ENCODE measurements around the gene TCF19. TPM values are rescaled to one million over a fixed set of nuclear protein-coding genes. Genes with fewer than 3 reads are reported as not detected.

TCF19 gene
- total RNA-seq, 1 experiment from 2014 or later = 21.4 TPM

- intact Hi-C loops (cut with micrococcal nuclease; ENCODE audit: unreplicated experiment) (no loop called here), in situ Hi-C loops (cut with HindIII; ENCODE audit: low pct_unique_long_range_greater_than_20kb, low sequenced_read_pairs) (no loop called here)
- TF ChIP-seq REST (IDR thresholded peaks at IDR 0.05; ENCODE audit: insufficient read depth in 1 of 2, low read depth in 2 of 2, low read length in 1 of 2) = no peak
- TF ChIP-seq POLR2AphosphoS5 (IDR thresholded peaks at IDR 0.05; ENCODE audit: low read depth, low read length) = no peak
- TF ChIP-seq SIN3A (IDR thresholded peaks at IDR 0.05; ENCODE audit: borderline replicate concordance, insufficient read depth, low read depth, low read length) = no peak
- TF ChIP-seq TCF7L2 (IDR thresholded peaks at IDR 0.05; ENCODE audit: low read depth, low read length) = no peak
- no peak for TF ChIP-seq CTCF (IDR thresholded peaks at IDR 0.05)
- DNase-seq (ENCODE audit: low read depth, low spot score) = no peak
- BruUV-seq (replicated peaks) = no TSS peak
- Histone ChIP-seq H3K27me3 (ENCODE audit: control insufficient read depth, insufficient read depth, low read length) (peaks cover 2% of the 10 kb centered on the region; the same call in 1 of the 2 replicates), H3K36me3 (ENCODE audit: control insufficient read depth, insufficient read depth, low read length) (no peaks in the 10 kb centered on the region), H3K9me3 (ENCODE audit: control insufficient read depth, insufficient read depth, low read depth, low read length) (no peaks in the 10 kb centered on the region), H3K4me3 (ENCODE audit: low read depth in 2 of 2, low read length in 2 of 2) (no peak overlapping the region), H3K4me1 (ENCODE audit: control insufficient read depth, insufficient read depth, low read length) (no peaks in the 10 kb centered on the region), H3K27ac (ENCODE audit: low read length) (no peak overlapping the region)
- POLR2A ChIA-PET = interaction anchor here (0.6 kb wide), 1 partner anchor 597 kb away, joined by 3 read pairs; no protein-coding TSS in a partner anchor
- no peak for ATAC-seq
- CTCF ChIA-PET = interaction anchor here (0.6 kb wide), 1 partner anchor 48 kb away, joined by 4 read pairs; no protein-coding TSS in a partner anchor
Measured at GRCh38 chr6:31132806-31133205, 25.6 kb upstream of the TCF19 start.

GRCh38 chr6:31135710-31136109, 22.7 kb upstream of the TCF19 start:
- intact Hi-C loops (cut with micrococcal nuclease; ENCODE audit: unreplicated experiment) (loop anchor here (5.0 kb wide), 1 partner anchor 232 kb away; no protein-coding TSS in a partner anchor), in situ Hi-C loops (cut with HindIII; ENCODE audit: low pct_unique_long_range_greater_than_20kb, low sequenced_read_pairs) (no loop called here)
- Histone ChIP-seq H3K36me3 (ENCODE audit: control insufficient read depth, insufficient read depth, low read length) (no peaks in the 10 kb centered on the region), H3K27ac (ENCODE audit: low read length) (no peak overlapping the region), H3K9me3 (ENCODE audit: control insufficient read depth, insufficient read depth, low read depth, low read length) (no peaks in the 10 kb centered on the region), H3K4me1 (ENCODE audit: control insufficient read depth, insufficient read depth, low read length) (no peaks in the 10 kb centered on the region), H3K27me3 (ENCODE audit: control insufficient read depth, insufficient read depth, low read length) (no peaks in the 10 kb centered on the region), H3K4me3 (ENCODE audit: low read depth in 2 of 2, low read length in 2 of 2) (no peak overlapping the region)
- BruUV-seq (replicated peaks) = no TSS peak
- ChIA-PET POLR2A (no interaction called here), CTCF (no interaction called here)
- ATAC-seq = no peak
- DNase-seq (ENCODE audit: low read depth, low spot score) = no peak
- TF ChIP-seq SIN3A (IDR thresholded peaks at IDR 0.05; ENCODE audit: borderline replicate concordance, insufficient read depth, low read depth, low read length) (no peak), REST (IDR thresholded peaks at IDR 0.05; ENCODE audit: insufficient read depth in 1 of 2, low read depth in 2 of 2, low read length in 1 of 2) (no peak), TCF7L2 (IDR thresholded peaks at IDR 0.05; ENCODE audit: low read depth, low read length) (no peak), POLR2AphosphoS5 (IDR thresholded peaks at IDR 0.05; ENCODE audit: low read depth, low read length) (no peak), CTCF (IDR thresholded peaks at IDR 0.05) (no peak)
